ENCODE results near the gene MAST4. TPM values are rescaled to one million over a fixed set of nuclear protein-coding genes. Genes with fewer than 3 reads are reported as not detected.

MAST4 gene
- total RNA-seq, 2 donors from 2014 or later = 50.4 to 60.6 TPM

DNA sequence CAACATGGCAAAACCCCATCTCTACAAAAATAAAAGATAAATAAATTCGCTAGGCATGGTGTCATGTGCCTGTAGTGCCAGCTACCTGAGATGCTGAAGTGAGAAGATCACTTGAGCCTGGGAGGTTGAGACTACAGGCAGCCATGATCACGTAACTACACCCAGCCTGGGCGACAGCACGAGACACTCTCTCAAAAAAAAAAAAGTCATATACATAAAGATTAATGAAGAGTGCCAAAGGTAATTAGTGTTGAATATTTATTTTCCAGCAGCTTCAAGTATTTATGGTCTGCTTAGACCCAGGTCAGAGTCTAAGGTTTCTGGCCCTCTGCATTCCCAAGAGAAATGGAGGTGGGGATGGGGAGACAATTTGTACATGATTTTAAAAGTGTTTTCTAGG lies 432.7 kb downstream of the MAST4 start:
- H3K4me1 ChIP-seq = peaks cover 0 to 58% of the 10 kb centered on the region in 2 donors
- H3K4me3 ChIP-seq = no peak overlapping the region
- no peaks in the 10 kb centered on the region for H3K36me3 ChIP-seq
- H3K9me3 ChIP-seq = no peaks in the 10 kb centered on the region
- H3K27ac ChIP-seq = no peak overlapping the region
- no peak for DNase-seq (ENCODE audit: low spot score)
- TF ChIP-seq, protein P1, sequence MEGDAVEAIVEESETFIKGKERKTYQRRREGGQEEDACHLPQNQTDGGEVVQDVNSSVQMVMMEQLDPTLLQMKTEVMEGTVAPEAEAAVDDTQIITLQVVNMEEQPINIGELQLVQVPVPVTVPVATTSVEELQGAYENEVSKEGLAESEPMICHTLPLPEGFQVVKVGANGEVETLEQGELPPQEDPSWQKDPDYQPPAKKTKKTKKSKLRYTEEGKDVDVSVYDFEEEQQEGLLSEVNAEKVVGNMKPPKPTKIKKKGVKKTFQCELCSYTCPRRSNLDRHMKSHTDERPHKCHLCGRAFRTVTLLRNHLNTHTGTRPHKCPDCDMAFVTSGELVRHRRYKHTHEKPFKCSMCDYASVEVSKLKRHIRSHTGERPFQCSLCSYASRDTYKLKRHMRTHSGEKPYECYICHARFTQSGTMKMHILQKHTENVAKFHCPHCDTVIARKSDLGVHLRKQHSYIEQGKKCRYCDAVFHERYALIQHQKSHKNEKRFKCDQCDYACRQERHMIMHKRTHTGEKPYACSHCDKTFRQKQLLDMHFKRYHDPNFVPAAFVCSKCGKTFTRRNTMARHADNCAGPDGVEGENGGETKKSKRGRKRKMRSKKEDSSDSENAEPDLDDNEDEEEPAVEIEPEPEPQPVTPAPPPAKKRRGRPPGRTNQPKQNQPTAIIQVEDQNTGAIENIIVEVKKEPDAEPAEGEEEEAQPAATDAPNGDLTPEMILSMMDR (IDR thresholded peaks at IDR 0.05) = no peak
- H3K27me3 ChIP-seq = no peaks in the 10 kb centered on the region

DNA sequence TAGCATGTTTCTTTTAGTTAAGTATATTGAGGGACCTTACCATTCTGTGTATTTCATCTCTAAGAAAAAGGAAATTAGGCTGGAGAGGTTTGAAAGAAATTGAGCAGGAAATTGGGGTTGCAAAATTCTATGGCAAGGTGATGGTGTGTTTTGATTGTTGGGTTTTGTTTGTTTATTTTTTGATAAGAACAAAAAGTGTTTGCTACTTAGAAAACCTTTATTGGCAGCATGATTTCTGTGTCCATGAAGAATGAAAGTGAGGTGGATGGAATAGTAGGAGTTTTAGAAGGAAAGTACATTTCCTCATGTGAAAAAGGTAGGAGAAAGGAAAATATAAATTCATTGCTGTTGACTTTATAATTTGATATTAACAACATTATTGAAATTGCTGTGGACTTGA lies 433.3 kb downstream of the MAST4 start:
- TF ChIP-seq, protein P1 (IDR thresholded peaks at IDR 0.05) = no peak
- Histone ChIP-seq H3K4me3 (no peak overlapping the region), H3K4me1 (peaks cover 0 to 64% of the 10 kb centered on the region in 2 donors), H3K27me3 (no peaks in the 10 kb centered on the region), H3K36me3 (no peaks in the 10 kb centered on the region), H3K27ac (no peak overlapping the region), H3K9me3 (no peaks in the 10 kb centered on the region)
- no peak for DNase-seq (ENCODE audit: low spot score)

DNA sequence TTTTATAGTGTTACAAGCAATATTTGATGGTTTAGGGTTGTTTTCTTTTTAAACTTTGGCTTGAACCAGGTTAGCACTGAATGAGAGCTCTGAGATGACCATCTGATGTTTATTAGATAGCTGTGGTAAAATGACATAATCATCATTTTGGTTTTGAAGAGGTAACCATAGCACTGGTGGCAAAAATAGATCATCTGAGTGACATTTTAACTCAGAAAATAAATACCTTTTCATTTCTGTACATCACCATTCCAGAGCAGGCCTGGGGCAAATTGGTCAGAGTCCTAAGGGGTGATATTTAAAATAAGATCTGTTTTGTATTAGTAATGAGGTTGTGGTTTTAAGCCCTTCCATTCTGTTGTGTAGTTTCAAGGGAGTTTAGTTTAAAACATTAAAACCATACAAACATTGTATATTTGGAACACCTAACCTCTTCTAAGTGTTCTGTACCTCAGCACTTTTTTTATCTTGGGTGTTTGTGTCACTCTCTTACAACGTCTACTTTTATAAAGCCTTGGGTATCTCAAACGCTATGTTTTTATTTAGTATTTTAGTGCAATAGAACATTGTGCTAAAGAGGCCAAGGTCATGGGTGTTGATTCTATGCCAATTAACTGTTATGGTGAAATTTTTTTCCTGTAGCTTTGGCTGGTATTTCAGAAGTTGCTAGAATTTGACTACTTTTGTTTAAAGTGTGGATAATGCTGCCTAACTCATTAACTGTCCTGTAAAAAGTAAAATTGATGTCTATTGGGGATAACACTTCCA lies 434.3 kb downstream of the MAST4 start:
- H3K36me3 ChIP-seq = no peaks in the 10 kb centered on the region
- no peaks in the 10 kb centered on the region for H3K27me3 ChIP-seq
- H3K4me3 ChIP-seq = no peak overlapping the region
- TF ChIP-seq, protein P1 (IDR thresholded peaks at IDR 0.05) = no peak
- peaks cover 0 to 71% of the 10 kb centered on the region in 2 donors for H3K4me1 ChIP-seq
- no peak for DNase-seq (ENCODE audit: low spot score)
- H3K27ac ChIP-seq = peak overlapping the region; percentile 32 to 44
- no peaks in the 10 kb centered on the region for H3K9me3 ChIP-seq

DNA sequence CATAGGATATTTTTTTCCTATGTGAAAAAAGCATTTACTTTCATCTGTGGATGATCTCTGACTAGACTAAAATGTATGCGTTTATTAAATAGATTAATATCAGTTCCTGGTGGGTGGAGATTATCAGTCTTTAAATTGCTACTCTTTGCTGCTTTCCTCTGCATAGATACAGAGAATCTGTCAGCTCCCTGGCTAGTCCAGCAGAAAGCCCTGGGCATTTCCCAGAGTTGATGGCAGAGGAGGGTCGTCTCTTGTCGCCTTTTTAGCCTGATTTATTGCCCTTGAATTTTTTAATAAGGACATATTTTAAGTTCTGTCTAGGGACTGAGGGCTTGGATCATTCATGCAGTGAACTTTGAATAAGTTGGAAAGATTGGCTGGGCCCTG lies 434.9 kb downstream of the MAST4 start:
- Histone ChIP-seq H3K4me1 (peaks cover 0 to 70% of the 10 kb centered on the region in 2 donors), H3K27ac (peak overlapping the region; percentile 32 to 44), H3K27me3 (no peaks in the 10 kb centered on the region), H3K36me3 (no peaks in the 10 kb centered on the region), H3K9me3 (no peaks in the 10 kb centered on the region), H3K4me3 (no peak overlapping the region)
- TF ChIP-seq, protein P1 (IDR thresholded peaks at IDR 0.05) = no peak
- DNase-seq (ENCODE audit: low spot score) = no peak

DNA sequence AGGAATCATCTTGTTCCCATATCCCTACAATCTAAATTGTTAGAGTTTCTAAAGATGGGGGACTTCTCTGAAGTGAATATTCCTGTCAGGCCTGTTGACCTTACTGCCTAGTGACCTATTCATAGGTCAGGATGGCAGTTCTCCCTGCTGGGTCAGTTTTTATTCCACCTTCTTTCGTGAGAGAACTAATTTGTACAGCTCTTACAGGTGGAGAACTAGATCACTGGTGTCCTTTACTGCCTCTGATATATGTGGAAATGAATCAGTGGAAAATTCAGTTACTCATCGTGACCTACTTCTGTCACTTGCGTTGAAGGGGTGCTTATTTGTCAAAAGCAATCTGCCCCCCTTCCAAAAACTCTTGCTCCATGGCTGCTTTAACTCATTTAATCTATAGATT lies 435.5 kb downstream of the MAST4 start:
- Histone ChIP-seq H3K27me3 (no peaks in the 10 kb centered on the region), H3K36me3 (no peaks in the 10 kb centered on the region), H3K9me3 (no peaks in the 10 kb centered on the region), H3K4me3 (no peak overlapping the region), H3K27ac (peak overlapping the region; percentile 32 to 44), H3K4me1 (peaks cover 0 to 70% of the 10 kb centered on the region in 2 donors)
- TF ChIP-seq, protein P1 (IDR thresholded peaks at IDR 0.05) = no peak
- DNase-seq (ENCODE audit: low spot score) = no peak
